DMS153 treated with DMSO at 0.1 percent for 48 hours (cell line): ENCODE results near the gene NUDT16.

ENCODE experiments used
- DNase-seq: peaks from one replicate; lab custom pipeline; 2025; ENCODE audit not compliant: unreplicated experiment; lab: John Stamatoyannopoulos, UW

Gene NUDT16

GRCh38 chr3:131435000-131435399, 53.4 kb downstream of the NUDT16 start:
- DNase-seq: no peak
